SK-N-SH treated with all-trans-retinoic acid at 6 μM for 48 hours (cell line): Measurements from ENCODE around the gene TEP1.

Experiments
- ATAC-seq: fragments of 200-7000 bp; cut with Tn5 transposase; 3 replicates; pipeline ENCODE4 v1.9.1; 2020; ENCODE audit warnings: mild to moderate bottlenecking, moderate library complexity
- CSDC2 ChIP-seq: fragments of 250-450 bp; sonication (Bioruptor Pico); IDR thresholded peaks from 2 replicates; pipeline ENCODE4 v1.5.0; 2020; ENCODE audit warnings: mild to moderate bottlenecking, moderate library complexity
- ESRRG ChIP-seq: fragments of 250-450 bp; sonication (Bioruptor Pico); IDR thresholded peaks from 2 replicates; pipeline ENCODE4 v1.6.1; 2021; ENCODE audit warnings: mild to moderate bottlenecking
- ISL1 ChIP-seq: fragments of 250-450 bp; sonication (Bioruptor Pico); IDR thresholded peaks from 2 replicates; pipeline ENCODE4 v2.1.2; 2022; ENCODE audit warnings: mild to moderate bottlenecking, moderate library complexity
- PPARA ChIP-seq: fragments of 250-450 bp; sonication (Bioruptor Pico); IDR thresholded peaks from 2 replicates; pipeline ENCODE4 v1.5.0; 2020; ENCODE audit warnings: mild to moderate bottlenecking, borderline replicate concordance
- RARB ChIP-seq: fragments of 250-450 bp; sonication (Bioruptor Pico); IDR thresholded peaks from 2 replicates; pipeline ENCODE4 v1.8.0; 2021; ENCODE audit warnings: mild to moderate bottlenecking, moderate library complexity
- SNAI2 ChIP-seq: fragments of 250-450 bp; sonication (Bioruptor Pico); IDR thresholded peaks from 2 replicates; pipeline ENCODE4 v1.5.0; 2020; ENCODE audit warnings: mild to moderate bottlenecking, moderate library complexity
- TSHZ2 ChIP-seq: fragments of 250-450 bp; sonication (Bioruptor Pico); IDR thresholded peaks from 2 replicates; pipeline ENCODE4 v1.5.0; 2020; ENCODE audit warnings: mild to moderate bottlenecking, moderate library complexity
- ZFP3 ChIP-seq: fragments of 250-450 bp; sonication (Bioruptor Pico); IDR thresholded peaks from 2 replicates; pipeline ENCODE4 v1.5.0; 2020; ENCODE audit warnings: mild to moderate bottlenecking, moderate library complexity
- ZFP30 ChIP-seq: fragments of 450-650 bp; formaldehyde crosslinking; IDR thresholded peaks from 2 replicates; pipeline ENCODE4 v1.5.0; 2022; ENCODE audit warnings: mild to moderate bottlenecking, moderate library complexity
- ZNF565 ChIP-seq: fragments of 450-650 bp; formaldehyde crosslinking; conservative IDR thresholded peaks from 2 replicates; pipeline ENCODE4 v1.5.0; 2020; ENCODE audit warnings: low read depth, mild to moderate bottlenecking, moderate library complexity
- TF ChIP-seq, protein P1 (sequence below): fragments of 250-450 bp; sonication (Bioruptor Pico); IDR thresholded peaks from 2 replicates; pipeline ENCODE4 v1.8.0; 2021; ENCODE audit warnings: low read depth, mild to moderate bottlenecking, moderate library complexity, borderline replicate concordance
- TF ChIP-seq, protein P2 (sequence below): fragments of 250-450 bp; sonication (Bioruptor Pico); IDR thresholded peaks from 2 replicates; pipeline ENCODE4 v1.5.1; 2020; ENCODE audit warnings: low read depth, mild to moderate bottlenecking, moderate library complexity

TEP1 gene

DNA sequence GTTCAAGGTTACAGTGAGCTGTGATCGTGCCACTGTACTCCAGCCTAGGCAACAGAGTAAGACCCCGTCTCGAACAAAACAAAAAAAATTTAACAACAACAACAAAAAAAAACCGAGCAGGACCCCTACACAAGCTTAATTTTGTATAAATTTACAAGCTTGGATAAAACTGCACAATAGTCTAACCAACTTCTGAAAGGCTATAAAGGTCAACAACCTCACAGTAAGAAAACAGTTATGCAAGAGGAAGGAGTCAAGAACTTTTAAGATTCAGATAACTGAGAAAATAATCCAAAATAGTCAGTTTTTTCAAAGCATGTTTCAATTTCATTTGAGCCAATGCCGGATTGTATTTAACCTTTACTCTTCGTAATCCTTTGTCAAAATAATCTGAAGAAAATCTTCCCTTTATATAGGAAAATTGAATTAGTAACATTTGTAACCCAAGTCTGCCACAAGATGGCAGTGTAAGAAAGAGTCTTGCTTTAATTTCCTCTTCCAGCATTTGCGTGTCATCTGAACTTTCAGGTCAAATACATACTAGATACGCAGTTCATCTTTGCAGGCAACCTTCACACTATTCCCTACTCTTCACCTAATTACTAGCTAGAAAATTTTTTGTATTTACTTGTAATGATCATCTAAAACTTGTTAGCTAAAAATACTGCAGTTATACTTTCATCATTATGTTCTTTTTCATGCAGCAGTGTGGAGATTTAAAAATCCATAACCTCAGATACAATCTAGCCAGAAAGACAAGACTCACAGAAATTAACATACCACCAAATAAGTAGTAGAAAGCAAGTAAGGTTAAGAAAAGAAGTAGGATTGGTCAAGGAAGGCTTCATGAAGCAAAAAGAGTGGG lies 86.1 kb downstream of the TEP1 start (continued):
- TF ChIP-seq SNAI2 (CRISPR knock-in tag) (no peak), PPARA (CRISPR knock-in tag) (no peak), ZFP3 (no peak)
- TF ChIP-seq, protein P1, sequence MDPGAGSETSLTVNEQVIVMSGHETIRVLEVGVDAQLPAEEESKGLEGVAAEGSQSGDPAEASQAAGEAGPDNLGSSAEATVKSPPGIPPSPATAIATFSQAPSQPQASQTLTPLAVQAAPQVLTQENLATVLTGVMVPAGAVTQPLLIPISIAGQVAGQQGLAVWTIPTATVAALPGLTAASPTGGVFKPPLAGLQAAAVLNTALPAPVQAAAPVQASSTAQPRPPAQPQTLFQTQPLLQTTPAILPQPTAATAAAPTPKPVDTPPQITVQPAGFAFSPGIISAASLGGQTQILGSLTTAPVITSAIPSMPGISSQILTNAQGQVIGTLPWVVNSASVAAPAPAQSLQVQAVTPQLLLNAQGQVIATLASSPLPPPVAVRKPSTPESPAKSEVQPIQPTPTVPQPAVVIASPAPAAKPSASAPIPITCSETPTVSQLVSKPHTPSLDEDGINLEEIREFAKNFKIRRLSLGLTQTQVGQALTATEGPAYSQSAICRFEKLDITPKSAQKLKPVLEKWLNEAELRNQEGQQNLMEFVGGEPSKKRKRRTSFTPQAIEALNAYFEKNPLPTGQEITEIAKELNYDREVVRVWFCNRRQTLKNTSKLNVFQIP (CRISPR knock-in tag), result no peak

DNA sequence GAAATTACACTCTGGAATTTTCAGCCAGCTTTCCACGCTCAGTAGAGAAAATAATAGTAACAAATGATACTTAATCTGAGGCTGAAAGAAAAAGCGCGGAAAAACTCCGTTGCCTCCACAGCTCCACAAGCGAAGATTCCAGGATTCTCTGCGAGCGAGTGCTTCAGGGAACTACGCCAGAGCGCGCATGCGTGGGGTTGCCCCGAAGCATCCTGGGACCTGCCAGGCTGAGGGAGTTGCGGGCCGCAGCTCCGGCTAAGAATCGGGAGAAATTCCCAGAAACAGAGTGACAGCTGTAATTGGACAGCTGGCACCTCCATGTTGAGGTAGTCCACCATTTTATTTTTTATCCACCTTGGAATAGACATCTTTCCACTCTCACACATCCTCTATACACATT lies 95.6 kb downstream of the TEP1 start:
- TF ChIP-seq ZFP30 (CRISPR knock-in tag), result no peak
- TF ChIP-seq ESRRG (CRISPR knock-in tag), result no peak
- TF ChIP-seq RARB (CRISPR knock-in tag), result no peak
- TF ChIP-seq ZNF565 (CRISPR knock-in tag), result no peak
- TF ChIP-seq TSHZ2, result no peak
- no peak for TF ChIP-seq CSDC2
- TF ChIP-seq SNAI2 (CRISPR knock-in tag), result no peak
- TF ChIP-seq, protein P2, sequence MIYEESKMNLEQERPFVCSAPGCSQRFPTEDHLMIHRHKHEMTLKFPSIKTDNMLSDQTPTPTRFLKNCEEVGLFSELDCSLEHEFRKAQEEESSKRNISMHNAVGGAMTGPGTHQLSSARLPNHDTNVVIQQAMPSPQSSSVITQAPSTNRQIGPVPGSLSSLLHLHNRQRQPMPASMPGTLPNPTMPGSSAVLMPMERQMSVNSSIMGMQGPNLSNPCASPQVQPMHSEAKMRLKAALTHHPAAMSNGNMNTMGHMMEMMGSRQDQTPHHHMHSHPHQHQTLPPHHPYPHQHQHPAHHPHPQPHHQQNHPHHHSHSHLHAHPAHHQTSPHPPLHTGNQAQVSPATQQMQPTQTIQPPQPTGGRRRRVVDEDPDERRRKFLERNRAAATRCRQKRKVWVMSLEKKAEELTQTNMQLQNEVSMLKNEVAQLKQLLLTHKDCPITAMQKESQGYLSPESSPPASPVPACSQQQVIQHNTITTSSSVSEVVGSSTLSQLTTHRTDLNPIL, result no peak
- no peak for TF ChIP-seq ISL1 (CRISPR knock-in tag)
- no peak for ATAC-seq
